PC-3 (cell line): Measurements from ENCODE around the gene TBX5.

ENCODE experiments used
- CTCF ChIP-seq: fragments of 300-600 bp; sonication (generic); conservative IDR thresholded peaks from 2 replicates; pipeline ENCODE4 v1.5.1; 2017; ENCODE audit warnings: antibody characterized with exemption, low read depth, mild to moderate bottlenecking, low read length
- EZH2 ChIP-seq: fragments of 300-600 bp; sonication (generic); IDR thresholded peaks from one replicate; pipeline ENCODE4 v1.6.1; 2017; ENCODE audit warnings: antibody characterized with exemption, mild to moderate bottlenecking, low read length; ENCODE audit not compliant: unreplicated experiment
- EZH2phosphoT487 ChIP-seq: fragments of 300-600 bp; sonication (generic); IDR thresholded peaks from 2 replicates; pipeline ENCODE4 v1.6.1; 2018; ENCODE audit warnings: mild to moderate bottlenecking, antibody characterized with exemption, low read length, borderline replicate concordance

- TF ChIP-seq CTCF (no peak), EZH2 (no peak), EZH2phosphoT487 (no peak)
These were observed 9.1 kb upstream of the TBX5 start for GRCh38 chr12:114414866-114415524.
